ENCODE data around the gene SLC34A1.
A peak's percentile ranks its signal among the peaks of the same experiment; 100 is the strongest.

Gene SLC34A1

DNA sequence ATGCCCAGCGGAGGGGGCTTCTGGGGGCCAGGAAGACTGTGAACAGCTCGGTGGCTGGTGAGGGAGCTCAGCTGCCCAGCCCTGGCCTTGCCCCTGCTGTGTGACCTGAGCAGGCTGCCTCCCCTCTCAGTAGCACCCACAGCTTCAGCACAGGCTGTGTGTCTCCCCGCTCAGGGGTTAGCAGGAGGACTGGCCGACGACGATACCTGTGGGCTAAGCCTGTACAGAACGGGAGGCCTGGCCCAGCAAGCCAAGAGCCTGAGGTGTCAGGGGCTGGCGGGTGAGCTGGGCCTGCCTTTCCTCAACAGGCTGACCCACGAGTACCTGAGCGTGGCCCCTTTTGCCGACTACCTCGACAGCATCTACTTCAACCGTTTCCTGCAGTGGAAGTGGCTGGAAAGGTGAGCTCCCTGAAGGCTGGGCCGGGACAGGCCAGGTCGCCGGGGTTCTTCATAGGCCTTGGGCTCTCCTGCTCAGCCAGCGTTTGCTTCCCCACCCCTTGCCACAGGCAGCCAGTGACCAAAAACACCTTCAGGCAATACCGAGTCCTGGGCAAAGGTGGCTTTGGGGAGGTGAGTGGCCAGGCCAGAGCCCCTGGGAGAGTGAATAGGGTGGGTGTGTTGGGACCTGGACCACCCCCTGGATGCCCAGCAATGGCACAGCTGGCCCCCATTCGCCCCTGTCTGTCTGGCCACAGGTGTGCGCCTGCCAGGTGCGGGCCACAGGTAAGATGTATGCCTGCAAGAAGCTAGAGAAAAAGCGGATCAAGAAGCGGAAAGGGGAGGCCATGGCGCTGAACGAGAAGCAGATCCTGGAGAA lies 48.8 kb downstream of the SLC34A1 start:
- no peak for DNase-seq

DNA sequence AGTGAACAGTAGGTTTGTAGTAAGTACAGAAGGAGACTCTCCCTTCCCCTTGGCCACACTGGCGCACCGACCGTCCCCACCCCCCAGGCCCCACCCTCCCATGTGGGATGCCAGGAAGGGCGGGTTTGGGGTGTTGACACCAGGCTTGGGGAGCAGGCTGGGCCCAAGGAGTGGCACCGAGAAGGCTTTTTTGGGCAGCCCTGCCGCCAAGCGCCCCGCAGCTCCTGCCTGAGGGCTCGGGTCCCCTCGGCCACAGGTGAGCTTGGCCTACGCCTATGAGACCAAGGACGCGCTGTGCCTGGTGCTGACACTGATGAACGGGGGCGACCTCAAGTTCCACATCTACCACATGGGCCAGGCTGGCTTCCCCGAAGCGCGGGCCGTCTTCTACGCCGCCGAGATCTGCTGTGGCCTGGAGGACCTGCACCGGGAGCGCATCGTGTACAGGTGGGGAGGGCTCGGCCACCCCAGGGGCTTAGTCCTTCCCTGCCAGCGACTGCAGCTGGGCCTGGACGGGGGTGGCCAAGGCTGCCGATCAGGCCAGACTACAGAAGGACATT lies 49.5 kb downstream of the SLC34A1 start:
- no peak for DNase-seq

- no peak for DNase-seq
These were observed 50.2 kb downstream of the SLC34A1 start for GRCh38 chr5:177434437-177434836.

- DNase-seq: no peak
These were observed 50.9 kb downstream of the SLC34A1 start for GRCh38 chr5:177434942-177435738.

GRCh38 chr5:177435847-177436536 lies 51.8 kb downstream of the SLC34A1 start:
- no peak for DNase-seq

- no peak for DNase-seq
These were observed 53.4 kb downstream of the SLC34A1 start for GRCh38 chr5:177437623-177438022.

DNA sequence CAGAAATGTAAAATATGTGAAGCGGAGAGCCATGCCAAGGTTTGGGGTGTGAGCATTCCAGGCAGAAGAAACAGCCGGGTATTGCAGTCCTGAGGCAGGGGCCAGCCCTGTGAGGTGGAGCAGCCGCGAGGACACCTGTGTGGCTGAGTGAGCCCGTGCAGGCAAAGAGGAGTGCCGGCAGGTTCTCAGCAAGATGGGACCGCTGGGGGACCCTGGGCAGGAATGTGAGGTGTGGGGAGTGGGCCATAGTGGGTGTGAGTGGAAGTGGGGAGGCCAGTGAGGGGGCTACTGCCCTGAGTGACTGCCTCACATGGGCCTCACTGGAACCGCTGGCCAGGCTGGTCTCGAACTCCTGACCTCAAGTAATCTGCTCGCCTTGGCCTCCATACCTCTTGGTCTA lies 54.2 kb downstream of the SLC34A1 start:
- no peak for DNase-seq

DNA sequence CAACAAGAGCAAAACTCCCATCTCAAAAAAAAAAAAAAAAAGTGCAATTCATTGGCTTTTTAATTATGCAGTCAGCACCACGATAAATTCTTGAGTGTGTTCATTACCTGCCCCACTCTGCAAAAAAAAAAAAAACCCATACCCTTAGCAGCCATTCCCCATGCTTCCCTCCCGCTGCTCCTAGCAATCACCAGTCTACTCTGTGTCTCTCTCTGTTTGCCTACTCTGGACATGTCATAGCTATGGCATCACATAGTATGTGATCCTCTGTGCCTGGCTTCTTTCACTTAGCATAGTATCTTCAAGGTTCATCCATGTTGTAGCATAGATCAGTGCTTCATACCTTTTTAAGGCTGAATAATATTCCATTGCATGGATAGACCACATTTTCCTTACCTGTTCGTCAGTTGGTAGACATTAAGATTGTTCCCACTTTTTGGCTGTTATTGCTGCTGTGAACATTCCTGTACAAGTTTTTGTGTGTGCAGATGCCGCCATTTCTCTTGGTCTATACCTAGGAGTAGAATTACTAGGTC lies 55.4 kb downstream of the SLC34A1 start:
- no peak for DNase-seq

DNA sequence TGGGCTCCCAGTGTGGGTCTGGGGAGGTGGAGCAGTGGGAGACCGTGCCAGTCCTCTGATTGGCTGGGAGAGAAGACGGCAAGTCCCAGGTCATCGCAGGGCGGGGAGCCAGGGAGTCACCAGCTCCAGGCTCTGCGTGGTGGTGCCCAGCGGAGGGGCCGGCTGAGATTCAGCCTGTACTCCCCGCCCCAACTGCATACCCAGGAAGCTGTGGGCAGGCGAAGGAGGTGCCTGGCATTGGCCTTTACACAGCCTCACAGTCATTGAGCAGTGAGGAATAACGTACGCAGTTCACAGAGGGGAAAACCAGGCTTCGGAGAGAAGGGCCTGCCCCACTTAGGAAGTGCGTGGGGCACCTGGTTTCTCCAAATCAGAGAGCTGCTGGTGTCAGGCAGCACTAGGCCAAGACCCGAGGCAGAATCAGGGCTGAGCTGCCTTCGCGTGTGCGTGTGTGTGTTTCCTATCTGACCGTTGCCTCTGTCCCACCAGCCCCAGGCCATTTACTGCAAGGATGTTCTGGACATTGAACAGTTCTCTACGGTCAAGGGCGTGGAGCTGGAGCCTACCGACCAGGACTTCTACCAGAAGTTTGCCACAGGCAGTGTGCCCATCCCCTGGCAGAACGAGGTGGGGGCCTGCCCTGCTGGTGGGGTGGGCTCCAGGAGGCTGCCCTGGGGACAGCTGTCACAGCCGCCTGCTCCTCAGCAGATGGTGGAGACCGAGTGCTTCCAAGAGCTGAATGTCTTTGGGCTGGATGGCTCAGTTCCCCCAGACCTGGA lies 56.2 kb downstream of the SLC34A1 start:
- DNase-seq: no peak

DNA sequence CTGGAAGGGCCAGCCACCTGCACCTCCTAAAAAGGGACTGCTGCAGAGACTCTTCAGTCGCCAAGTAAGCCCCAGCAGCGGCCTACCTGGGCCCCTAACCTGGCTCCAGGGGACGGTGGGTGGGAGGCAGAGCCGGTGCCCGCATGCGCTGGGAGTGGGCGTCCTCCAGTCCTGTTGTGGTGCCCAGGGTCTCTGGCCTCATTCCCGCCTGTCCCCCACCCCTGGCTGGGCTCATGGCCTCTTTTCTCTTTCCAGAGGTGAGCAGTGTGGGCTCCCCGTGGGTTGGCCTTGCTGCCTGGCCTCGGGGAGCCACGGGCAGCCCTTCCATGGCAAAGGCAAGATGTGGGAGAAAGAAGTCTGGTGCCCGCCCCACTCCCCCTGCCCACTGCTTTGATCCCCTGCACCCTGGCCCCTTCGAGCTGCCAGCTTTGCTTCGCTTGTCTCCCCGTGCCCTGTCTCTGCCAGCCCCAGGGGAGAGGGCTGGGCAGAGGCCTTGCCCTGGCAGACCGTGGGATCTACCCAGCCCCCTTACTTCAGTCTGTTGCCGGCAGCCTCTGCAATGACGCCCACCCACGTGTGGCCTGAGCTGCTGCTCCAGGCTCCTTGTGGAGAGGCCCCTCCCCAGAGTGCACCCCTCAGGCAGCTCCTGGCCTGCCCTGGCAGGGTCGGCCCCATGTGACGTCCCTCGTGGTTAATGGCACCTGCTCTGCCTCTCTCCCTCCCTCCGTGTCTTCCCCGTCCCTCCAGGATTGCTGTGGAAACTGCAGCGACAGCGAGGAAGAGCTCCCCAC lies 57.0 kb downstream of the SLC34A1 start:
- no peak for DNase-seq

DNA sequence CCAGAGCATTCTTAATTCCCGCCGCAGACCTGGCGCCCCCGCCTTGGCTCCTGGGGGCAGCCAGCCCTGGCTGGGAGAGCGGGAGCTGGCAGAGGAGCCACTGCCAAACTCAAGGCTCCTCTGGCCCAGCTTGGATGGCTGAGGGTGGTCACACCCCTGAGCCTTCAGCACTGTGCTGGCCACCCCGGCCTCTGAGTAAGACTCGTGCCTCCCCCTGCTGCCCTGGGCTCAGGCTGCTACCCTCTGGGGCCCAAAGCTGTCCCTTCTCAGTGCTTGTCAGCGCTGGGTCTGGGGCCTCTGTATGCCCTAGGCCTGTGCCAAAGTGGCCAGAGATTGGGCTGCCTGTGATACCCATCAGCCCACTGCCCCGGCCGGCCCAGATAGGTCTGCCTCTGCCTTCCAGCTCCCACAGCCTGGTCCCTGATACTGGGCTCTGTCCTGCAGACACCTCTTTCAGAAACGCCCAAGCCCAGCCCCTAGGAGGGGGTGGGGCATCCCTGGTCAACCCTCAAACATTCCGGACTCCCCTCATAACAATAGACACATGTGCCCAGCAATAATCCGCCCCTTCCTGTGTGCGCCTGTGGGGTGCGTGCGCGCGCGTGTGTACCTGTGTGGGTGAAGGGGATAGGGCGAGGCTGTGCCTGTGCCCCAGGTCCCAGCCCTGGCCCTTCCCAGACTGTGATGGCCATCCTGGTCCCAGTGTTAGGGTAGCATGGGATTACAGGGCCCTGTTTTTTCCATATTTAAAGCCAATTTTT lies 58.0 kb downstream of the SLC34A1 start:
- DNase-seq: no peak

DNA sequence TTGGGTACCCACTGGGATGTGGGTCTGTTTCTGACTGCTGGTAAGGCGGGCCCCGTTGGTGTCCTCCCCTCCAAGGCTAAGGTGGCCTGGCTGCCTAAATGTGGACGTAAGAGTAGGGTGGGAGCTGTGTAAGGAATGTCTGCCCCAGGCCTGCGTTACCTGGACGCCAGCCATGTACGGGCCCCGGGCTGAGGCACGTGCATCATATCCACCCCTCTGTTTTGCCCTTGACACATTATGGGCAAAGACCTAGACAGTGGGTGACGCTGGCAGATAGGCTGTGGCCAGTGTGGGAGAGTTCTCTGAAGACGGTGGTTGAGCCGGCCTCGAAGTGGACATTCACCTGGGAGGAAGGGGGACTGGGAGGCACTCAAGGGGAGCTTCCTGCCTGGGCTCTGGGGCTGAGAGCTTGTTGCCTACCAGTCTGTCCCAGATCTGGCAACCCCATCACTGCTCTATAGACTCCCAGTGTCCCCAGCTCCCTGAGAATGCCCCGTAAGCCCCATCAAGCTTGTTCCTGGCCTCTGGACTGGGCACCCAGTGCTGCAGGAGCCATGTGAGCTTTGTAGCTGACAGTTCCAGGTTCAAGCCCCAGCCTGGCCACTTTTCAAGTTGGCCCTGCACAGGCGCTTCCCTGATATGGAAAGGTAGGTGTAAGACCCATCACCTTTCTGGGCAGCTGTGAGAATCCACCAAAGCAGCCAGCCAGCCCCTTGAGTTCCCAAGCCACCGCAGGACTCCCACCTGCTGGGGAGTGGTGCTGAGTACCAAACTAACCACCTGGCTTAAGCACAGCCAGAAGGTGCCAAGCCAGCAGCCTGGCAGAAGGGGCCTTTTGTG lies 59.1 kb downstream of the SLC34A1 start:
- DNase-seq: no peak

DNA sequence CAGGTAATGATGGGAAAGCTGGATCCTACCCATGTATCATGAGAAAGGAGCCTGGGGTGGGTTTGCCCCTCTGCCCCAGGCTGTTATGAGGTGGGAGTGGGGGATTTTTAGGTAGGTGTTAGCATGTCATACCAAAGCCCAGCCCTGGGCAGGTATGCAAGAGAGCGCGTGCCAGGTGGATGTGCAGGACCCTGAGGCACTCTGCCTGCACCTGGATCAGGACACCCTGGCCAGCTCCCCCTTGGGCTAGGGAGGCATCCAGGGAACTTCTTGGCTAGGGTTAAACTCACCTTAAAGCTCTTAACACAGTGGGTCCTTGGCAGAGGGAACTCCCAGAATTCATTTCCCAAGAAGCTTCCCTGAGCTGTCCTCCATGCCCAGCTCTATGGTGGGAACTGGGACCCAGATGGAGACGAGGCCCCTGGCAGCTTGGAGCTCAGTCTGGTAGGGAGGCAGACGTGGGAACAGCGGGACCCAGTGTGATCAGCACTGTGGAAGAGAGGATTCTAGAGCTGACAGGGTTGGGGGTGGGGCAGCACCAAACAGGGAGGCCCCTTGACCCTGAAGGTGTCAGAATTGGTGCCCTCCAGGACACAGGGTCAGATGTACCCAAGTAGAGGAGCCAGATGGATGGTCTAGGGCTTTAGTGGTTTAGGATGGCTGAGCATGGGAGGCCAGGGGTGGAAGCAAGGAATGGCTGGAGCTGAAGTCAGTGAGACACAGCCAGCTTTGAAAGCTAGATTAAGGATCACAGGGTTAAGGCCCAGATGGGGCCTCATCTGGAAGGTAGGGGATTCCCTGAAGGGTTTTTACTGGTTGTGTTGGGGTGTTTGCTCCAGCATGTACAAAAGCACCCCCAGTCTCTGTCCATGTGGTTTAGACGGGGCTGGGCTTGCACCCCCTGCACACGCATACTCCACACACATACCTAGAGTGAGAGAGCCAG lies 60.1 kb downstream of the SLC34A1 start:
- no peak for DNase-seq

DNA sequence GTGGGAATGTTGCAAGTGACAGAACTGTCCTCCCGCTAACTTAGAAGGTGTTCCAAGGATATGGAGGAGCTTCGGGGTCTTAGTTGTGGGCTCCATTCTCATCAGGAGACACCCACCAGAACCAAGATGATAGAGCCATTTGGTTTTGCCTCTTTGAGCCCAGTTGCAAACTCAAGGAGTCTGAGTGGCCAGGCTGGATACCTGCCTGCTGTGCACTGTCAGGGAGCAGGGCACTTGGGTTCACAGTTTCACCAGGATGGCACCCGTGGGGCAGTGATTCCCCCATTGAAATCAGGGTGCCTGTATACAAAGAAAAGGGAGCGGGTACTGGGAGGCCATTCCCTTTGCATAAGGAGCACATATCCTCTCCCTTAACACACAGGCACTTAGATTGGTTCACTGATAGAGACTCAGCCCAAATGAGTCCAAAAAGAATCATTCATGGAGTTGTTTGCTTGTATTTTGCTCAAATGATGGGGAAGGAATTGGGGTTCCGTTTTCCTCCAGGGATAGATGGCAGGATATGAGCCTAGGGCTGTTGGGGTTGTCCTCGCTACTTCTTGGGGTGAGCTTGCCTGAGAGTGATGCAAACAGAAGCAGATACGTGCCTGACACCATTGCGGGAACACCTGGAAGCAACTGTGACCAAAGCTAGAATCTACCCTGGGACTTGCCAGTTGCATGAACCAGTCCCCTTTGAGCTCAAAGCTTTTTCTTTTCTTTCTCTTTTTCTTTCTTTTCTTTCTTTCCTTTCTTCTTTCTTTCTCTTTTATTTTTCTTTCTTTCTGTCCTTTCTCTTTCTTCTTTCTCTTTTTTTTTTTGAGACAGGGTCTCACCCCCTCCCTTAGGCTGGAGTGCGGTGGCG lies 61.0 kb downstream of the SLC34A1 start:
- no peak for DNase-seq

- DNase-seq: no peak
These were observed 61.6 kb downstream of the SLC34A1 start for GRCh38 chr5:177445917-177446199.

DNA sequence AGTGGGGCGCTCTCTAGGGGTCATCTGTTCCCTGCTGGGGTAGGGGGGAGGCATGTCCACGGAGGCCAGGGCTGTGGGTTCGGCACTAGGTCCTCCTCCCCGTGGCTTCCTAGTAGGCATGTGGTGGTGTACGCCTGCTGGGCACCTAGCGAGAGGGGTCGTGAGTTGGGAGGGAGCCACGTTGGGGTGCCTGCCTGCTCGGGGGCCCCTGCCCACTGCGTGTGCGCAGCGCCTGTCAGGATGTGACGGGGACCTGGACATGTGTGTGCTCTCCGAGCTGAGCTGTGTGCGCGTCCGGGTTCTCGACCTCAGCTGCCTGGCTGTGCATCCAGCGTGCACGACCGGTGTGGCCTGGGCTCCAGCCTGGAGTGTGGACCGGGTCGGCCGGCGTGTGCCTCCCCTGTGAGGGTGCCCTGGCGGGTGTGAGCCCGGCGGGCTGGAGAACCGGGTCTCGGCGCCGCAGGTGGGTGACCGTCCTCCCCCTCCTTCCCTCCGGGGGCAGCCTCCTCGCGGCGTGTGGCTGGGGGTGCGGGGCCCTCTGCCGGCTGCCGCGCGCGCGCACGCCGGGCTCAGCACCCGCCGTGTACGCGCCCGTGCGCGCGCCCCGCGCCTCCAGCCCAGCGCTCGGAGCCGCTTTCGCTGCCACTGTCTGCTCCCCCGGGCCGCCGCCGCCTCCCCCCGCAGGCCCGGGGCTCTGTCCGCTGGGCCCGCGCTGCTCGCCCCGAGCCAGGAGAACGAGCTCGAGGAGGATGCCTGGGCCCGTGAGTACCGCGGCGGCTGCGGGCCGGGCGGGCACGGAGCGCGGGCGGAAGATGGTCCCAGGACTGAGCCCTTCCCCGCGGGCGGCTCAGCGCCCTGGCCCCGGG lies 62.2 kb downstream of the SLC34A1 start, which contains the start of gene PRR7:
PRR7 (plus strand) TSS at position 615 of the 866 bp plus-strand sequence. CDS start 8,254 bp downstream, outside the sequence.
- peak; percentile 47 to 75 (median 53) for DNase-seq
